Endothelial cell of umbilical vein (primary cell): ENCODE results near the gene TMEM87B. TPM values are rescaled to one million over a fixed set of nuclear protein-coding genes. Genes with fewer than 3 reads are reported as not detected.

ENCODE experiments used
- BruUV-seq: library from RNA; stranded (reverse); fragments of 400-500 nt; replicated peaks from 2 replicates; lab custom pipeline; 2021; lab: Mats Ljungman, UMichigan
- CTCF ChIA-PET: fragments of 300-600, 350-600 bp; sonication (Branson Sonifier 250); formaldehyde crosslinking; loops from one replicate; lab custom pipeline; 2021; ENCODE audit warnings: antibody characterized with exemption, inconsistent platforms; lab: Charles Lee
- POLR2A ChIA-PET: fragments of 300-600, 350-600 bp; sonication (Branson Sonifier 250); formaldehyde crosslinking; loops from one replicate; lab custom pipeline; 2021; ENCODE audit warnings: antibody characterized with exemption, inconsistent platforms; lab: Charles Lee
- DNase-seq: peaks from one replicate; pipeline ENCODE4 v3.0.0-alpha.2; 2011; ENCODE audit warnings: low read depth, low spot score
- FAIRE-seq: peaks from 2 replicates; lab custom pipeline; 2011; peaks lifted over from hg19 to GRCh38; lab: Jason Lieb, UNC
- H2AFZ ChIP-seq: 2 replicates; pipeline ENCODE4 v1.6.0; 2012; ENCODE audit warnings: low read depth, low read length, control low read depth, inconsistent platforms
- H3K27ac ChIP-seq: 2 replicates; pipeline ENCODE4 v1.5.1; 2011; ENCODE audit warnings: low read depth, mild to moderate bottlenecking, control low read depth, low read length, moderate library complexity; ENCODE audit not compliant: insufficient read depth
- H3K27me3 ChIP-seq, 2 experiments: 2 replicates each; pipeline versions ENCODE4 v1.6.0 to v1.6.1; 2011; ENCODE audit warnings: low read length in 2 of 2, mixed read lengths in 1 of 2; ENCODE audit not compliant: control insufficient read depth in 2 of 2, insufficient read depth in 2 of 2
- H3K36me3 ChIP-seq, 2 experiments: 2 replicates in 1 of 2; 3 replicates in 1 of 2; pipeline ENCODE4 v1.5.1; 2011; ENCODE audit warnings: low read length in 2 of 2, mild to moderate bottlenecking in 1 of 2, moderate library complexity in 1 of 2; ENCODE audit not compliant: control insufficient read depth in 2 of 2, insufficient read depth in 2 of 2; ENCODE audit errors: extremely low read depth in 1 of 2
- H3K4me1 ChIP-seq: 3 replicates; pipeline ENCODE4 v1.5.1; 2011; ENCODE audit warnings: mild to moderate bottlenecking, low read length; ENCODE audit not compliant: control insufficient read depth, insufficient read depth; ENCODE audit errors: extremely low read depth
- H3K4me2 ChIP-seq: 2 replicates; pipeline ENCODE4 v1.6.1; 2011; ENCODE audit warnings: low read length, control low read depth, mixed read lengths; ENCODE audit not compliant: insufficient read depth
- H3K4me3 ChIP-seq, 3 experiments: fragments of 200-600 bp in 1 of 3; sonication (generic), shearing (Covaris generic) in 1 of 3; replicated peaks in 1 of 3; 2 replicates each; pipeline ENCODE4 v1.5.1; 2011 to 2016; ENCODE audit warnings: control low read depth in 3 of 3, low read length in 3 of 3, mild to moderate bottlenecking in 2 of 3, inconsistent platforms in 1 of 3, low read depth in 1 of 3, moderate library complexity in 1 of 3; ENCODE audit not compliant: insufficient read depth in 1 of 3
- H3K79me2 ChIP-seq: 2 replicates; pipeline ENCODE4 v1.6.0; 2012; ENCODE audit warnings: low read length, inconsistent platforms; ENCODE audit not compliant: control insufficient read depth, insufficient read depth
- H3K9ac ChIP-seq: replicated peaks from 2 replicates; pipeline ENCODE3; 2011; ENCODE audit warnings: low read length, control low read depth; ENCODE audit not compliant: insufficient read depth; ENCODE audit errors: extremely low read depth
- H3K9me1 ChIP-seq: replicated peaks from 3 replicates; pipeline ENCODE4 v1.6.0; 2011; ENCODE audit warnings: mild to moderate bottlenecking, low read length; ENCODE audit not compliant: control insufficient read depth, insufficient read depth; ENCODE audit errors: extremely low read depth
- H3K9me3 ChIP-seq: replicated peaks from 2 replicates; pipeline ENCODE4 v1.5.1; 2012; ENCODE audit warnings: low read length, inconsistent platforms; ENCODE audit not compliant: control insufficient read depth, insufficient read depth
- H4K20me1 ChIP-seq: replicated peaks from 2 replicates; pipeline ENCODE3; 2011; ENCODE audit warnings: mild to moderate bottlenecking, low read length; ENCODE audit not compliant: control insufficient read depth, insufficient read depth; ENCODE audit errors: extremely low read depth
- EZH2 ChIP-seq: IDR thresholded peaks from 2 replicates; pipeline ENCODE4 v1.6.1; 2012; ENCODE audit warnings: borderline replicate concordance, low read depth, mild to moderate bottlenecking, moderate library complexity, low read length, inconsistent platforms; ENCODE audit not compliant: severe bottlenecking
- FOS ChIP-seq: IDR thresholded peaks from 2 replicates; pipeline ENCODE4 v1.6.1; 2011; ENCODE audit warnings: mild to moderate bottlenecking, low read length, moderate library complexity, borderline replicate concordance; ENCODE audit not compliant: insufficient read depth
- GATA2 ChIP-seq: IDR thresholded peaks from 2 replicates; pipeline ENCODE4 v1.7.0; 2011; ENCODE audit warnings: low read depth, mild to moderate bottlenecking, moderate library complexity, mixed read lengths, low read length; ENCODE audit not compliant: insufficient read length, insufficient read depth
- JUN ChIP-seq: IDR thresholded peaks from 2 replicates; pipeline ENCODE4 v1.6.1; 2011; ENCODE audit warnings: borderline replicate concordance, low read depth; ENCODE audit not compliant: insufficient read length, insufficient read depth
- MYC ChIP-seq: IDR thresholded peaks from one replicate; pipeline ENCODE4 v1.6.1; 2011; ENCODE audit warnings: mild to moderate bottlenecking, low read depth, low read length
- POLR2A ChIP-seq: IDR thresholded peaks from 2 replicates; pipeline ENCODE4 v1.6.1; 2012; ENCODE audit warnings: low read depth, mild to moderate bottlenecking, control low read depth, low read length
- POLR2AphosphoS5 ChIP-seq: IDR thresholded peaks from 2 replicates; pipeline ENCODE4 v1.6.1; 2012; ENCODE audit warnings: low read depth, mild to moderate bottlenecking, control low read depth, low read length, moderate library complexity; ENCODE audit not compliant: insufficient read depth
- dilution Hi-C: fragments of 300-500 bp; cut with MboI; formaldehyde crosslinking; loops from one replicate; pipeline ENCODE4 v1.15.0; 2019; ENCODE audit warnings: low sequenced_read_pairs; ENCODE audit not compliant: extremely low pct_ligation_motif_present
- intact Hi-C: fragments of 100-400 bp; cut with micrococcal nuclease; formaldehyde crosslinking; loops from one replicate; pipeline ENCODE4 v1.10.0; 2022
- polyA plus RNA-seq, 4 experiments: library from polyadenylated mRNA; depleted of rRNA in 3 of 4; stranded (reverse) in 3 of 4; unstranded in 1 of 4; fragments of >200 nt; gene quantifications; 2 replicates each; pipeline versions ENCODE4 v1.2.1 to v1.2.3, GENCODE V29; 2011 to 2012; ENCODE audit warnings: missing spikeins in 1 of 4
- total RNA-seq: library from RNA; stranded (reverse); gene quantifications from 2 replicates; pipeline ENCODE4 v1.2.3, GENCODE V29; 2021
- TF ChIP-seq, protein P1 (sequence below): IDR thresholded peaks from 2 replicates; pipeline ENCODE4 v1.6.1; 2011; ENCODE audit not compliant: insufficient read depth, insufficient read length
- TF ChIP-seq, protein P2 (sequence below), 2 donors: IDR thresholded peaks; 1 replicate in 1 of 2; 2 replicates in 1 of 2; pipeline ENCODE4 v1.5.1; 2011; ENCODE audit warnings: low read length in 2 of 2, mild to moderate bottlenecking in 2 of 2, moderate library complexity in 2 of 2, control low read depth in 1 of 2, inconsistent platforms in 1 of 2, low read depth in 1 of 2; ENCODE audit not compliant: insufficient read depth in 1 of 2; ENCODE audit errors: extremely low read depth in 1 of 2

TMEM87B gene
- total and polyA plus RNA-seq, 2 donors (not counting 3 experiments of a cell fraction or from before 2014, with no cell fraction given), result 17.6 to 21.5 TPM

DNA sequence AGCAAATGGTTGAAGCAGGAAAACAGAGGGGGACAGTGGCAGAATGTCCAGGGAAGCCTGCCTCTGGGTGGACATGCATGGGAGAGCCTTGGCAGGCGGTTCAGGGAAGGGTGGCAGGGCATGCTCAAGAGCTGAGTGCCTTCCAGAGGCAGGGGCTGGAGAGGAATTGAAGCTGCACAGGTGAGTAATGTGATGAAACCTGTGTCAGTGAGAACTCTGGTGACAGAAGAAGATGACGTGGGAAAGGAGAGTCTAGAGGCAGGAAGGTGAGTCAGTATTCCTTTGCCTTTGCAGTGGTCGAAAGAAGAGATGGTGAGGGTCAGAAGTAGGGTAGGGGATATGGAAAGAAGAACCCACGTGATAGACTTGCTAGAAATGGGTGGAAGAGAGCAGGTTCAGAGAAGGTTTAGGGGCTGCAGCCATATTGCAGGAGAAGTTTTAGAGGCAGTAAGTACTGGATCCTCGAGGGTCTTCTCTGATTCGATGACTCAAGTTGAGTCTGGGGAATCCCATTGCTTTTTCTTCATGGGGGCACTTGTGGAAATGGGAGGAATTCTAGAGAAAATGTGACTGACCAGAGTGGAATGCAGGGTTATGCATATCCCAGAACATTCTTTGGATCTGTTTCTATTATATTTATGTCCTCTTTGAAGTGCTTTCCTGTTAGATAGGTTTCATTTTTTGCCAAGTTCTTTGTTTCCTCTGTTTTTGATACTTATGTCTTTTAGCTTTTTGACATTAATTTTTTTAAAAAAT lies 37.4 kb downstream of the TMEM87B start:
- no peaks in the 10 kb centered on the region for H3K9me1 ChIP-seq
- CTCF ChIA-PET, result interaction anchor here (1.0 to 2.7 kb wide), 4 partner anchors 17 to 205 kb away, joined by 3 to 9 read pairs (median 6); partner anchors contain the start of gene TMEM87B

DNA sequence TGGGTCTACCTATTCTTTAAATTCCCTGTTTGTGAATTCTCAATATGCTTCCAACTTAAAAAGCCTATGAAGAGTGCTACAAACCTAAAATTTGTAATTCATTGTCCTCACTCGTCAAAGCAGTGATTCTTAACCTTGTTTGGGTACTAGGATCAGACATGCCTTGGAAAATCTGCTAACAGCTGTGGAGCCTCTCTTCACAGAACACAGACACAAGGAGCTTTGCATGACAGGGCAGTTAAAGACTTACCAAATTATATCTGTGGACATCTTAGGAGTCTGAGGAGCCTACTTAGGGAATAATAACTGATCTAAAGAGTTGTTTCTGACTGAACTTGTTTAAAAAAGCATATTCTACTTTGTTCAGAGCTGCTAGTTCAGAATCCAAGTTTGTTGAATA lies 38.1 kb downstream of the TMEM87B start:
- TF ChIP-seq, protein P1, sequence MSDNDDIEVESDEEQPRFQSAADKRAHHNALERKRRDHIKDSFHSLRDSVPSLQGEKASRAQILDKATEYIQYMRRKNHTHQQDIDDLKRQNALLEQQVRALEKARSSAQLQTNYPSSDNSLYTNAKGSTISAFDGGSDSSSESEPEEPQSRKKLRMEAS, result no peak
- TF ChIP-seq GATA2 (no peak), POLR2AphosphoS5 (no peak), EZH2 (no peak), FOS (no peak), JUN (no peak), MYC (no peak), POLR2A (no peak)
- TF ChIP-seq, protein P2, sequence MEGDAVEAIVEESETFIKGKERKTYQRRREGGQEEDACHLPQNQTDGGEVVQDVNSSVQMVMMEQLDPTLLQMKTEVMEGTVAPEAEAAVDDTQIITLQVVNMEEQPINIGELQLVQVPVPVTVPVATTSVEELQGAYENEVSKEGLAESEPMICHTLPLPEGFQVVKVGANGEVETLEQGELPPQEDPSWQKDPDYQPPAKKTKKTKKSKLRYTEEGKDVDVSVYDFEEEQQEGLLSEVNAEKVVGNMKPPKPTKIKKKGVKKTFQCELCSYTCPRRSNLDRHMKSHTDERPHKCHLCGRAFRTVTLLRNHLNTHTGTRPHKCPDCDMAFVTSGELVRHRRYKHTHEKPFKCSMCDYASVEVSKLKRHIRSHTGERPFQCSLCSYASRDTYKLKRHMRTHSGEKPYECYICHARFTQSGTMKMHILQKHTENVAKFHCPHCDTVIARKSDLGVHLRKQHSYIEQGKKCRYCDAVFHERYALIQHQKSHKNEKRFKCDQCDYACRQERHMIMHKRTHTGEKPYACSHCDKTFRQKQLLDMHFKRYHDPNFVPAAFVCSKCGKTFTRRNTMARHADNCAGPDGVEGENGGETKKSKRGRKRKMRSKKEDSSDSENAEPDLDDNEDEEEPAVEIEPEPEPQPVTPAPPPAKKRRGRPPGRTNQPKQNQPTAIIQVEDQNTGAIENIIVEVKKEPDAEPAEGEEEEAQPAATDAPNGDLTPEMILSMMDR (IDR thresholded peaks at IDR 0.05; ENCODE audit: extremely low read depth in 1 of 2, insufficient read depth in 1 of 2, low read depth in 1 of 2, low read length in 2 of 2), result no peak
- Histone ChIP-seq H3K36me3 (peaks cover 11 to 20% of the 10 kb centered on the region in 2 experiments), H3K79me2 (no peaks in the 10 kb centered on the region), H3K9ac (peak overlapping the region; percentile 56), H3K4me2 (peak overlapping the region; percentile 43), H3K9me3 (no peaks in the 10 kb centered on the region), H3K27ac (peak overlapping the region; percentile 90), H4K20me1 (no peaks in the 10 kb centered on the region), H3K9me1 (no peaks in the 10 kb centered on the region), H3K4me3 (no peak overlapping the region), H2AFZ (no peak overlapping the region), H3K27me3 (no peaks in the 10 kb centered on the region), H3K4me1 (peaks cover 35% of the 10 kb centered on the region)
- intact Hi-C loops (loop anchor here (2.0 kb wide), 1 partner anchor 16 kb away; no protein-coding TSS in a partner anchor), dilution Hi-C loops (no loop called here)
- ChIA-PET POLR2A (interaction anchor here (1.5 kb wide), 1 partner anchor 38 kb away, joined by 3 read pairs; the partner anchor contains the start of gene TMEM87B), CTCF (interaction anchor here (1.0 to 2.7 kb wide), 4 partner anchors 17 to 206 kb away, joined by 3 to 9 read pairs (median 6); partner anchors contain the start of gene TMEM87B)
- BruUV-seq, result TSS peak; percentile 29
- FAIRE-seq (no peak), DNase-seq (no peak)

More for the DNA sequence above, 37.4 kb downstream of the TMEM87B start:
- H4K20me1 ChIP-seq, result no peaks in the 10 kb centered on the region
- POLR2A ChIA-PET, result interaction anchor here (1.5 kb wide), 1 partner anchor 38 kb away, joined by 3 read pairs; the partner anchor contains the start of gene TMEM87B
- peak overlapping the region; percentile 43 for H3K4me2 ChIP-seq
- peak overlapping the region; percentile 3 for H2AFZ ChIP-seq
- TF ChIP-seq POLR2AphosphoS5, result peak; percentile 42
- TF ChIP-seq MYC, result no peak
- peak; percentile 15 for TF ChIP-seq POLR2A
- no peak for TF ChIP-seq EZH2
- peak; percentile 64 for TF ChIP-seq FOS
- peak; percentile 48 for TF ChIP-seq JUN
- FAIRE-seq (peak; percentile 73), DNase-seq (peak; percentile 89)
- H3K79me2 ChIP-seq, result no peaks in the 10 kb centered on the region
- H3K27ac ChIP-seq, result peak overlapping the region; percentile 90
- peak overlapping the region; percentile 56 for H3K9ac ChIP-seq
- no peaks in the 10 kb centered on the region for H3K27me3 ChIP-seq
- no TSS peak for BruUV-seq
- intact Hi-C loops, result loop anchor here (1.0 to 2.0 kb wide), 2 partner anchors 16 to 36 kb away; no protein-coding TSS in a partner anchor
- H3K4me3 ChIP-seq, result no peak overlapping the region
- H3K36me3 ChIP-seq, result peaks cover 16 to 21% of the 10 kb centered on the region in 2 experiments
- dilution Hi-C loops, result no loop called here
- no peaks in the 10 kb centered on the region for H3K9me3 ChIP-seq
- H3K4me1 ChIP-seq, result peaks cover 30% of the 10 kb centered on the region
